Measurements from ENCODE around the gene DCTN4. TPM values are rescaled to one million over a fixed set of nuclear protein-coding genes. Genes with fewer than 3 reads are reported as not detected.

The DCTN4 gene
- total RNA-seq, 1 donor from 2014 or later, result 63.9 TPM

GRCh38 chr5:150690760-150691159 is 68.1 kb downstream of the DCTN4 start:
- H3K4me1 Mint-ChIP-seq (ENCODE audit: unreplicated experiment), result no peaks in the 10 kb centered on the region
- H3K27ac Mint-ChIP-seq, result no peak overlapping the region
- DNase-seq (ENCODE audit: extremely low spot score, unreplicated experiment), result no peak
- no peak overlapping the region for H3K4me3 Mint-ChIP-seq
- peaks cover 33% of the 10 kb centered on the region for H3K36me3 Mint-ChIP-seq
- no peaks in the 10 kb centered on the region for H3K27me3 Mint-ChIP-seq
- TF ChIP-seq CTCF (conservative IDR thresholded peaks at IDR 0.05), result no peak
- no peaks in the 10 kb centered on the region for H3K9me3 Mint-ChIP-seq

- no peak overlapping the region for H3K4me3 Mint-ChIP-seq
- H3K36me3 Mint-ChIP-seq, result peaks cover 27% of the 10 kb centered on the region
- no peaks in the 10 kb centered on the region for H3K4me1 Mint-ChIP-seq (ENCODE audit: unreplicated experiment)
- TF ChIP-seq CTCF (conservative IDR thresholded peaks at IDR 0.05), result no peak
- no peak for DNase-seq (ENCODE audit: extremely low spot score, unreplicated experiment)
- no peaks in the 10 kb centered on the region for H3K9me3 Mint-ChIP-seq
- H3K27me3 Mint-ChIP-seq, result no peaks in the 10 kb centered on the region
- no peak overlapping the region for H3K27ac Mint-ChIP-seq
Observed at GRCh38 chr5:150689120-150689519, 69.7 kb downstream of the DCTN4 start.

- no peak overlapping the region for H3K27ac Mint-ChIP-seq
- H3K36me3 Mint-ChIP-seq, result peaks cover 4% of the 10 kb centered on the region
- no peak for TF ChIP-seq CTCF (conservative IDR thresholded peaks at IDR 0.05)
- no peaks in the 10 kb centered on the region for H3K9me3 Mint-ChIP-seq
- DNase-seq (ENCODE audit: extremely low spot score, unreplicated experiment), result no peak
- H3K4me1 Mint-ChIP-seq (ENCODE audit: unreplicated experiment), result peaks cover 20% of the 10 kb centered on the region
- no peak overlapping the region for H3K4me3 Mint-ChIP-seq
- peaks cover 6% of the 10 kb centered on the region for H3K27me3 Mint-ChIP-seq
Observed at GRCh38 chr5:150676578-150676977, 82.2 kb downstream of the DCTN4 start.

- peak overlapping the region; percentile 20 for H3K4me3 Mint-ChIP-seq
- H3K27me3 Mint-ChIP-seq, result peaks cover 18% of the 10 kb centered on the region
- DNase-seq (ENCODE audit: extremely low spot score, unreplicated experiment), result no peak
- no peaks in the 10 kb centered on the region for H3K9me3 Mint-ChIP-seq
- TF ChIP-seq CTCF (conservative IDR thresholded peaks at IDR 0.05), result no peak
- H3K27ac Mint-ChIP-seq, result no peak overlapping the region
- H3K36me3 Mint-ChIP-seq, result peaks cover 4% of the 10 kb centered on the region
- peaks cover 26% of the 10 kb centered on the region for H3K4me1 Mint-ChIP-seq (ENCODE audit: unreplicated experiment)
Observed at GRCh38 chr5:150675069-150675468, 83.7 kb downstream of the DCTN4 start.

- no peak for TF ChIP-seq CTCF (conservative IDR thresholded peaks at IDR 0.05)
- peaks cover 21% of the 10 kb centered on the region for H3K27me3 Mint-ChIP-seq
- DNase-seq (ENCODE audit: extremely low spot score, unreplicated experiment), result no peak
- H3K27ac Mint-ChIP-seq, result peak overlapping the region; percentile 48
- peaks cover 4% of the 10 kb centered on the region for H3K36me3 Mint-ChIP-seq
- H3K4me3 Mint-ChIP-seq, result peak overlapping the region; percentile 74
- no peaks in the 10 kb centered on the region for H3K9me3 Mint-ChIP-seq
- peaks cover 26% of the 10 kb centered on the region for H3K4me1 Mint-ChIP-seq (ENCODE audit: unreplicated experiment)
Observed at GRCh38 chr5:150674341-150674821, 84.4 kb downstream of the DCTN4 start.

GRCh38 chr5:150672884-150673275 is 85.9 kb downstream of the DCTN4 start:
- no peaks in the 10 kb centered on the region for H3K9me3 Mint-ChIP-seq
- no peak overlapping the region for H3K27ac Mint-ChIP-seq
- H3K27me3 Mint-ChIP-seq, result peaks cover 23% of the 10 kb centered on the region
- H3K4me1 Mint-ChIP-seq (ENCODE audit: unreplicated experiment), result peaks cover 26% of the 10 kb centered on the region
- no peak for TF ChIP-seq CTCF (conservative IDR thresholded peaks at IDR 0.05)
- H3K4me3 Mint-ChIP-seq, result peak overlapping the region; percentile 86
- no peak for DNase-seq (ENCODE audit: extremely low spot score, unreplicated experiment)
- H3K36me3 Mint-ChIP-seq, result peaks cover 4% of the 10 kb centered on the region

Measured in type B pancreatic cell (in vitro differentiated cells).